NCI-H446 (cell line): ENCODE measurements around the gene ATOSB.
A peak's percentile ranks its signal among the peaks of the same experiment; 100 is the strongest.

Source experiments
- DNase-seq, 2 experiments: peaks; one replicate each; lab custom pipeline; 2025; lab: John Stamatoyannopoulos, UW

The ATOSB gene

DNA sequence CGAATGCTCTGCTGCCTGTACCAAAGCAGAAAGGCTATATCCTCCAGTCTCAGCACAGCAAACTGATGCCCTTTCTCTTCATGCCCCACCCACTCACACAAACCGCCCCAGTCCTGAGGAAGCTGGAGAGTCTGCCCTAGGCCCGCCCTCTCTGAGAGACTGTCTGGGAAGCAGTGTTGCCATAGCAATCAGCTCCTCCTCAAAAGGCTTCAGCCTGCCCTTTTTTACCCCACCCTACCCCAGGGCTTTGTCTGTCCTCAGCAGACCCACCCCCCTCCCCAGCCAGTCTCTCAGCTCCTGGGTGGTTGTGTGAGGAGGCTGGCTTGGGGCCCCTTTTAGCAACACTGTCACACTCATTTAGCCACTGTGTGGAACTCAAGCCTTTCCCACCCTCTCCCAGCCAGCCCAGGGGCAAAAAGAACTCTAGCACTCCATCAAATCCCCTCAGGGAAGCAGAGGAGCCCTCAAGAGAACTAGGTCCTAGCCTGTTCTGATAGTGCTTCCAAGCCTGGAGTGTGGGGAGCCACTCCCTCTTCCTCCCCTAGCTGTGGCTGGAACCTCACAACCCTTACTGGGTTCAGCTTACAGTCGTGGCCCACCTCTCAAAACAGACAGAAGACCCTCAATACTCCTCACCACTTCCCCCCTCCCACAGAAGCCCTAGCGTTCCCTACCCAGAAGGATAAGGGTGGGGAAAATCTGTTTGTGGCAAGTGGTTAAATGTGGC is 1.4 kb downstream of the ATOSB start:
- DNase-seq = peak; percentile 58 to 84

DNA sequence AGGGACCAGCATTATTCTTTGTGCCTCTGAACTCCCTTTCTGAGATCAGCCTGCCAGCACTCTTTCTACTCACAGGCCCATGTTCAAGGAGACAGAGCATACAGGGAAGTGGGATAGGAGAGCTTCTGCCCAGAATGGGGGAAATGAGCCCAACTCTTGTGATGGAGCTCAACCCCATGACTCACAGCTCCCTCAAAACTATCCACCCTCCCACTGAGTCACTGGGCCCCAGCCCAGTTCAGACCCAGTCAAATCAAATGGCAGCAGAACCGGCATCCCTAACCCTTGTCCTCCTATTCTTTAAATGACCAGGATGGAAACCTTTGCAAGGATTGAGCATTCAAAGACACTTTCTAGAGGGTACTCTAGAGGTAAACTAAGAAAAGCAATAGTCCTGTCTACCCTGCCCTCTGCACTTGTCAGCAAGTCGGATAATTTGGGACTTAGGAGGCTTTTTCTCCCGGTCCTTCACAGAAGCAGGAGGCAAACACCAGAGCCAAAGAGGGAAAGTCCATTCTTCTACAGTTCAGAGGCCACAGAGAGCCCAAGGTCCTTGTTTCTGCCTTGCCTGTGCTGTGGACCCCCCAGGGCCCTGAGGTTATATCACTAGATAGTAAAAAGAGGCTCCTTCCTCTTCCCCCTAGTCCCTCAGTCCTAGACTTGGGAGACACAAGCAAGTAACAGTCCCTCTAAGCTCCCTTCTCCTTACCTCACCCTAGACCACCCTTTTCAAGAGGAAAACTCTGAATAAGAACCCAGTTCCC is 3.2 kb downstream of the ATOSB start:
- DNase-seq = no peak

DNA sequence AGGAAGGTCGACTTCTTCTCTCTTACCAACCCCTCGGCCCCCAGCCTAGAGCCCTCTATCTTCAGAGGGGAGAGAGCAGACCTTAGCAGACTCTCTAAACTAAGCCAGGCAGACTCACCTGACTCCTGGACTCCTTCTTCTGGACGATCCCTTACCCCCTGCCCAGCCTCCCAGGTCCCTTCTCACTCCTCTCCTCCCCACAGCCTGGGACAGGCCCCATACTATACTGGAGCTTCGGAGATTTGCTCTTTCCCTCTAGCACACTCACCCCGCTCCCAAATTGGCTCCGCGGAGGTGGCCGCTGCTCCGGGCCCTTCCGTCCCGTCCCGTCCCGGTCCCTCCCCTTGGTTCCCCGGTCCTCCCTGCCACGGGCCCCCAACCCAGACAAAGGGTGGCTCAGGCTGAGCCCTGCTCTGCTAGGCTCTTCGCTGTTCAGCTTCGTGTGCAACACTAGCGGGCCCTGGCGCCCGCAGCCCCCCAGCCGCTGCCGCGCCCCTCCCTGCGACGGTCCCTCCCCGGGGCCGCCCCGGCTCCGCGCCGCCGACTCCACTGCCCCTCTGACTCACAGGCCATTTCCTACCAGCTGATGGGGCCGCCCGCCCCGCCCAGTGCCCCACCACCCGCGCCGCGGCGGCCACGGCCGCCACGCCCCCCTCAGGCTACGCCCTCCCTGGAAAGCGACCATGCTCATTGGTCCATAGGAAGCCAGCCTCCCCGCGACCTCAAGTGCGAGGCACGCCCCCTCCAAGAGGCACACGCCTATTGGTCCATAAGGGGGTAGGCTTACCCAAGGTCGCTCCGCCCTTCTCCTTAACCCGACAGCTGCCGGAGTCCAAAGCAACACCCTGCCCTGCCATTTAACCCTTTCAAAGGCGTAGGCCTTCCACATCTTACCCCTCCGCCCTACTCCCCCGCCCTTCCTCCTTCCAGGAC is 4.4 kb downstream of the ATOSB start:
- peak; percentile 97 to 99 for DNase-seq

DNA sequence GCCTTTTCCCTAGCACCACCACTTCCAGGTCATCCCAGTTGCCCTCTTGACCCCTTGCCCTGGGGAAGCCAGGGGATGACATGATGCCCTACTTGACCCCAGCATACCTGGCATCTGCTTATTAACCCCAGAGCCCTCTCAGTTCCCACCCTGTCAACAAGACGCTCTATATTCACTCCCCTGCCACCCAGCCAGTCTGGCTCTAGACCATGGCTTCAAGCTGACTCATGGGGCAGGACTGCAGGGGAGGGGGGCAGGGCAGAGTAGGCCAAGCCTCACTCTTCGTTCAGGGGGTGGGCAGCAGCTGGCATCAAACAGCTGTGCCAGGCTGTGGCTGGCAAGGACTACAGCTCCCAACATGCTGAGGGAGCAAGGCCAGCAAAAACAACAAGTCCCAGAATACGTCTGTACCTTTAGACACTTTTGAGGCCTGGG is 5.3 kb downstream of the ATOSB start:
- DNase-seq = peak in 1 of 2 experiments; percentile 45

DNA sequence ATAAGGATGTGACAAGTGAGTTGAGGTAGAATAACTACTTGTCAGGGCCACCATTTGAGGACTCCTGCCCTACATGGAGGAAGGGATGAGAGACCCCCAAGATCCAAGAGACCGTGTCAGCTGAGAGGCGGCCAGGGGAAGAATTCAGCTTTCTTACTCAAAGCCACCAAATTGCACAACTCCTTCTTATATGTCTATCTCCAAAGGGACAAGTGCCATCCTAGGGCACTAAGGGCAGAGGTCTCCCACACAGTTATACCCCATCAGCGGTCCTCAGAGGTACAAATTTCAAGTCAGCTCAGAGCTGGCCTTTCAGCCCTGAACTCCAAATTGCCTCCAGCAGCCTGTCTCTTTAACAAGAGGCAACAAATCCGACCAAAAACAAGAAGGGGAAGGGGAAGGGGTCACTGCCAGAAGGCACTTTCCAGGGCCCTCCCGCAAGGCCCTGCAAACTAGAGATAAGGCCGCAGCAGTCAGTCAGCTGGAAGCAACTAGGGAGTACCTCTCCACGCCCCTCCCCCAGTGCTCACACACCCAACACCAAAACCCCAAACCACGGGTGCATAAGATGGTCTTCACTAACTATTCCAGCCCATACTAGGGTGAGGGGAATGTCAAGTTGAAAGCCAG is 6.6 kb downstream of the ATOSB start:
- no peak for DNase-seq

DNA sequence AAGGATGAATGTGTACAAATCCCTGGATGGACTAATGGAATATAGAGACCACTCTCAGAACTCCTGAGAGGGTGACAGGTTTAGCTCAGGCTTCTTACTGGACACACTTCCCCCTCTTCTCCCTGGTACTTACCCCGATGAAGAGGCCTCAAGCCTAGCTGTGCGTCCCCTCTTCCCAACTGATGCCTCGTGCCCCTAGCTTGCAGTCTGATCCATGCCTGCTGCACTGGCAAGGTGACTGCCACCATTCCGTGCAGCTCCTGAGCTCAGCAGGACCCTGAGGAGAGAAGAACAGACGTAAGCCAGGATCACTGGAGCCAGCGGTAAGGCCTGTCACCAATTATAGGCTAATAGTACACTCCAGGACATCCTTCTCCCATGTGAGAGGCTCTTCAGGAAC is 7.2 kb downstream of the ATOSB start:
- no peak for DNase-seq

DNA sequence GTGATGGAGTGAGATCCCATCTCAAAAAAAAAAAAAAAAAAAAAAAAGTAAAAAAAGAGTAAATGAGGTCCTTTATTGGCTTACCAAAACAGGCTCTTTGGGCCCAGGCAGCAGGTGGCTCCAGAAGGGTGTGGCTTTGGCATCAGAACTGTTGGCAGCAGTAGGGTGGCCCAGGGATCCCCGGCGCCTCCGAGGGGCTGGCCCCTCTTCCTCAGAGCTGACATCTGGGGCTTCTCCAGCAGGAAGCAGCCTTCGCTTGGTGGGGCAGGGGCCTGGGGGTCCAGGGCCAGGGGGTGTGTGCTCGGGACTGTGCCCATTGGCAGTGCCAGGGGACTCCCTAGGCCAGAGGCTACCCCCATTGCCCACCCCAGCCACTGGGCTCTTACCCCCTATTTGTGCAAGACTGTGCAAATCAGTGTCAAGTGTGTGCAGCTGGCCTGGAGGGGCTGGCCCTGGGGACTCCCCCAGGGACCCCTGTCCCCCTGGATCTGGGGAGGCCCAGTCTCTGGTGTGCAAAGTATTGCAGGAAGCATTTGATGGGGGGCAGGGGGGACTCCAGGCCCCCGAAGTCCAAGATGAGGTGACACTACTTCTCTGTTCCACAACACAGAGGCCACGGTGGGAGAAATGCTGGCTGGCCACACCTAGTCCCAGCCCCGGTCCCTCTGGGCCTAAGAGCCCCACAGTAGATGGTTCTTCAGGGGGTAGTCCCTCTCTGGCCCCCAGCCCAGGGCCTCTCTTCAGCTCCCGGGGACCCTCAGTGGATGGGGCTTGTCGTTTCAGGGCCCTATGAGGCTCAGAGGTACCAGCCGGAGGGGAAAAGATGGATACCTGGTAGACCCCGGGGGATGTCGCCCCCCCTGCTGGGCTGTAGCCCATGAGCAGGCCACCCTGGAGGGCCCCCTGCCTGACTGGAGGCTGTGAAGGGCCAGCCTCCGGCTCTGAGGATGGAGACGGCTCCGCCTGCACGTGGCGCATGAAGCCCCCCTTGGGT is 8.1 kb downstream of the ATOSB start:
- DNase-seq = no peak

DNA sequence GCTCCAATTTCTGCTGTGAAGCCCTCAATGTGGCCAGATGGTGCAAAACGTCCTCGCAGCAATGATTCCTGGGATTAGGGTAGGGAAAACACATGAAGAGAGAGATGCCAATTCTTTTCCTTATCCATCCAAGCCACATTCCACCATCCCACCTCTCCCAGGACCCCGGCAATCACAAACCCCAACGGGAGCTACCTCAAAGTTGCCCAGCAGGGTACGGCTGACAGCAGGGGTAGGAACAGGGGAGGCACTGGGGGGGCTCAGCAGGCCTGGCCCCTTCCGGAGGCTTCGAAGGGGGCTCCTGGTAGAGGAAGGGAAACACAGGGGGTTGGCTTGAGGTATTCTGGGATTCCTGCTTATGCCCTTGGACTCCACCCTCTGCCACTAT is 9.3 kb downstream of the ATOSB start:
- no peak for DNase-seq

DNA sequence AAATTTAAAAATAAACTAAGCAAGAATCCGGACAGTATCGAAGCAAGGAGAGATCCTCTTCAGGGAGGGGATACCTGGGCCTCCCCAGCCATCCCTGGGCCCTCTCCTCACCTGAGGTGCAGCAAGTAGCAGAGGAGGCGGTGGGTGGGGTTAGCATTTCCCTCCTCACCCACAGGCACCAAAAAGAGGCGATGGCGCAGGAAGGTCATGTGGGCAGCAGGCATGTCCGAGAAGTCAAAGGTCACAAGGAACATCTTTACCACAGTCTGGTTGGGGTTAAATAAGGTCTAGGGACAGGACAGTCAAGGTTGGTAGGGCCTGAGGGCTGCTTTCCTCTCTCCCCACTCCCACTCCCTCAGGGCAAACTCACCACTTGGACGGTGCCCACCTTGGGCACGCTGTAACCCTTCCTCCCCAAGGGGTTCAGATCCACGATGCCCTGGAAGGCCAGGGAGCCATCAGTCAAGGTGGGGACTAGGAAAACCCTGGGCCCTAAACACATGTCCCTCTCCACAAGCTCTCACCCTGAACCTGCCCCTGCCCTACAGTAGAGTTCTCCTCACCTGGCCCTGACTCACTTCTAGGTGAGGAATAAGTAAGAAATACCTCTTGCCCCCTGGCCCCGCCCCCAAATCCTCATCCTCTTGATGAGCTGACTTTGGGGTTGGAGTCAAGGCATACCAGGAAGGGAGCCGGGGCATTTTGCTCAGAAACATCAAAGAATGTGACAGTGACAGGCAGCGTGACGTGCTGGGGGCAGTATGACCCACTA is 9.9 kb downstream of the ATOSB start:
- DNase-seq = no peak

DNA sequence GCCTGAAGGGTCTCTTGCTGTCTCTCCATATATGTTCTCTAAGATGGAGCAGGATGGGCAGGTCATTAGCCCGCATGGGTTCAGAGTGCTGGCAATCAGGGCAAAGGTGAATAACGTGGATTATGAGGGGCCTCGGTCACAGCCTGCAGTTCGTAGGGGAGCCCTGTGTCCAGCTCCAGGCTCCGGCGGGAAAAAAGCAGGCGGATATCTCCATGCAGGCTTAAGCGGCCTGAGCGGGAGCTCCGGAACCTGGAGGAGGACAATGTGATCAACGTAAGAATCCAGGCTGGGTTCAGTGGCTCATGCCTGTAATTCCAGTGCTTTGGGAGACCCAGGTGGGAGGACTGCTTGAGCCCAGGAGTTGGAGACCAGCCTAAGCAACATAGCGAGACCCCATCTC is 10.5 kb downstream of the ATOSB start:
- DNase-seq = no peak

DNA sequence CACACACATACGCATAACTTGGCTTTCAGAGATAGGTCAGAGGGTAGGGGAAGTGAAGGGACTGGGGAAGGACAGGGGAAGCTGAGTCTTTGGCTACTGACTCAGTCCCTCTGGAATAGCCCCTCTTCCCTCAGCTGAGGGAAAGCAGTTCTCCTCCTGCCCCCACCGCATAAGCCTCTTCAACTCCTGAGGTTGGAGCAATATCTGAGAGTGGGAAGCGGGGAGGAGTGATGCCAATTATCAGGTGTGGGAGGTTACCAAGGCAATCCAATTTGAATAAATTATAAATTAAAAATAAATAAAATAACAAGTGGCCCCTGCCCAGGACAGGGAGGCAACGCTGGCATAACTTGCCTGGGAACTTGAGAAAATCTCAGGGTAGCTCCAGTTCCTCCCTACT is 11.1 kb downstream of the ATOSB start:
- no peak for DNase-seq

DNA sequence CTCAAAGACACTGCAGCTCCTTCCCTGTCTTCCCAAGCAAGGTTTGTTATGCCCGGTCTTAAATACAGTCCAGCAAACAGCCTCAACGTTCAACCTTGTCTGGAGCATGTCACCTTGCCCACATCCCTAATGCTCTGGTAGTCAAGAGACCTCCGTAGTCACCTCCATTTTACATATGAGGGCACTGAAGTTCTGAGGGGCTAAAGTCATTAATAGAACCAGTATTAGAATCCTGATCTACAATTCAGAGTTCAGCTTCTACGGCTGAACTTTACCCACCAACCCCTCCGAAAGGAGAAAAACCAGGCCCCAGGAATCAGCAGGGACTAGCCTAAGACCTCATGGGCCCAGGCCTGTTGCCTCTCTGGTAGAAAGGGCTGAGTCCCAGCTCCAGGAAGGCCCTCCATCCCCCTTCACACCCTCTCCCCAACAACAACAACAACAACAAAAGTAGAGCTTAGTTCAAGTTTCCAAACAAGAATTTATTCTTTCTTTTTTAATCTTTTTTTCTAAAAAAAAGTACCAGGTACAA is 11.9 kb downstream of the ATOSB start:
- no peak for DNase-seq

DNA sequence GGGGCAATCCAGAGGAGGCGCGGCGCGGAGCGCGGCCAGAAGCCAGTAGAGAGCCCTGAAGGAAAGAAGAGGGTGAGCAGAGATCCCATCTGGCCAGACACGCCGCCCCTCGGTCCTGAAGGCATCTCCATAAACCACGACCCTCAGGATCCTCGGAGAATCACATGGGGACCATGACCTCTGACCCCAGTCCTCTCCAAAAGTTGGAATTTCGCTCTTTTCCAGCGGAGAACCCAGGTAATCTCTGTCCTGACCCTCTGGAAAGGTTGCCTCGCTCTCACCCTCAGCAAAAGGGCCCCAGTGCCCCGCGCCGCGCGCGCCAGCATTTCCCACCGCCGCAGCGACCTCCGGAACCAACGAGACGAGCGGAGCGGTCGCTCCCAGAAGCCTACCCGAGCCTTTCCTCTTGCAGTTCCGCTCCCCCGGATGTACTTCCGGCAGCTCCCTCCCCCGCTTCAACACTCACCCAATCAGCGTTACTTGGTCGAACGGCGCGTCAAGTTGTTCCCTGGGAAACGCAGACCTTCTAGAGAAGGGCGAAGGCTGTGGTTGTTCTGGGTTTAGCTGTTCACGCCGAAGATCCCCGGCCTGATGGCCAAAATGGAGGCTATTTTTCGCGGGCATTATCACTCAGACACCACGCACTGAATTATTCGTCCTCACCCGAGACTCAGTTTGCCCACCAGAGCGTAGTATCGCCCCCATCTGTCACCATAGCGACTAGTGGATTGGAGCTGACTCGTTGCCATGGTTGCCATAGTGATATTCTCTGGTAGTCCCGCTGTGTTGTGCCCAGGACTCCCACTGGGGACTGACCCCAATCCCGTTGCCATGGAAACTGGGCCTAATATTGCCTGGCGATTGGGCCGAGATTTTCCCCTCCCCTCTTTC is 12.6 kb downstream of the ATOSB start, which contains the start of gene STOML2:
Gene STOML2 (minus strand): TSS at position 363 of the 891 bp plus-strand sequence. CDS start 37 bp downstream, at position 326.
- DNase-seq = peak; percentile 95 to 96

DNA sequence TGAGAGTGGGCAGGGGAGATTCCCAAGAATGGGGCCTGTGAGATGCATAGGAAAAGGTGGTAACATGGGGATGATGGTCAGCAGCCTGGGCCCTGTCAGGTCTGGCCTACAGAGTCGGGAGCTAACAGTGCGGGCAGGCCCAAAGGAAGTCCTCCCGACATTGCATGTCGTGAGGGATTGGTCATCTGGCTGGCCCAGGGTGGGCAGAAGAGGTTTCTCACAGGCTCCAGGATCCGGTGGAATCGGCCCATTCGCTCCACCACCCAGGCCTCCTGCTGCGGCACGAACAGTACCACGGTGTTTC is 13.2 kb downstream of the ATOSB start:
- DNase-seq = no peak

DNA sequence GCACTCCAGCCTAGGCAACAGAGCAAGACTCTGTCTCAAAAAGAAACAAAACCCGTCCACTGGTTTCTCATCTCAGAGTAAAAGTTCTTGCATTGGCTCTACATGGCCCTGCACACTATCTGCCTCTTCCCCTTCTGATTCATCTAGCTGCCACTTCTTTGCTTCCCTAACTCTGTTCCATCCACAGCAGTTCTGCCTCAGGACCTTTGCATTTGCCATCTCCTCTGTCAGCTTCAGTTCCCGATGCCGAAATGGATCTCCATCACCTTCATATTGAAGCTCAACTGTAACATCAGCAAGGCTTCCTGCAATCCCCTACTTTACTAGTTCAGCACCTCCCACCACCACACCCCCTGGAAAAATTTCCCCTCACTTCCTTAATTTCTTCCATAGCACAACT is 18.1 kb downstream of the ATOSB start:
- DNase-seq = no peak

DNA sequence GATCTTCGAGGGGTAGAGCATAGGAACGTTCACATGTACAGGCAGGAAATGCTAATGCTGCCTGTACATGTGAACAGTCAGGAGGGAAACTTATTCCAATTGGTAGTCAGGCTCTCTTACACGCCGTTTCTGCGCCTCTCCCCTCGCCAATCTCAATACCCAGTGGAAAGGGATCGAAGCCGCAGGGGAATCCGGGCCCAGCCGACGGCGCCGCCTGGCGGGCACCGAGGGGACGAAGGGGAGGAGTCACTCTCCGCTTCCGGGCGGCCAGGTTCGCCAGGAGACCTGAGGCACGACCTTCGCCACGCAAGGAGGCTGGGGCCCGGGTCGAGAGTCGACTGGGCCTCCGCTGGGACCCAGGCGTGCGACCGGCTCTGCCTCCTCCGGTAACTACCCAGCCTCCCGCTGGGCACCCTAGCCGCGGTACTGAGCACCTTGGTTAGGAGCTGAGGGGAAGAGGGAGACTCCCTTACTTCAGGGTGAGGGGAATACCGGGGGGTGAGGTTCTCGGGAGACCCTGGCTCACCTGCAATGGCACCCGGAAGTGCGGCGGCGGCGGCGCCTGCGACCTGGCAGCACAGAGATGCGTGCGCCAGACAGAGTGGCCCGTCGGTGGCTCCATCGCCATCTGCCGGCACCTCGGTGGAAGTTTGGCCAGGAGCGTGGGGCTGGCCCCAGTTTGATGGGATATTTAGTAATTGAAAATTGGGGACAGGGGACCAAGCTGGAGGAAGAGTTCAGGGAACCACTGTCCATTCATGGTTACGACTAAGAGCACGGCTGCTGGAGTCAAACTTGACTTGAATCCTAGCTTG is 19.4 kb downstream of the ATOSB start, which contains the start of gene PIGO:
Gene PIGO (minus strand): TSS at position 557 of the 815 bp plus-strand sequence. CDS start 1,026 bp downstream, outside the sequence.
- DNase-seq = peak; percentile 81 to 87

DNA sequence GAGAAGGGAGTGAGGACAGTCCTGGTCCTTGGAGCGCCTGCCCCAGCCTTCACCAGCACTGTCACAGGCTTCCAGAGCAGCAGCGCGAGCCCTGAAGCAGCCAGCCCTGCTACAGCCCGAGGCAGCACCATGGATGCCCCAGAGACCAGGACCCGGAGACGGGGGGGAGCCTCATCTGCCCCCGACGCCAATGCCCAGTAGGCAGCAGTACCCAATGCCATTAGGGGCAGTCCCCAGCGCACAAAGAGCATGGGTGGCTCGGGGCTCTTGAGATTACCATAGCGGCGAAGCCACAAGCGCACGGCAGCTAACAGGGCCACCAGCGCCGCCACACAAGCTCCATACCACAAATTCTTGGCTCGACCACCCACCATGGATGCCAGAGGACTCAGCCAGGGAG is 24.1 kb downstream of the ATOSB start:
- DNase-seq = no peak

DNA sequence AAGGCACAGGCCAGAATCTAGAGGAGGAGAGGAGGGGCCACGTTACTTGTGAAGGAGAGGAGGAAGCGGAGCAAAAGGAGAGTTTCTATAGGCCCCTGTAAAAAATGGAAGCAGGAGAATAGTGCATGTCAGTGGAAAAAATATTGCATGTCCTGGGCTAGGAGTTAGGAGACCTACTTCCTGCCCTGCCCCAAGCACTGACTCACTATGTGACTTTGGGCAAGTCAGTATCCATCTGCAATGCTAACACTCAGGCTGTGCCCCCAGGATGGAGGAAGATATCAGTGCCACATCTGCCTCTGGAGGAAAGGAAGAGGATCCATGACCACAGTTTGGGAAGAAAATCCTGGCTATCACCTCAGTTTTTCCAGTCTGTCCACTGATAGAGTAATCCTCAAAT is 26.2 kb downstream of the ATOSB start:
- DNase-seq = no peak
